ENCODE results near the gene NXT1.
"Not testable (repeated sequence)": the region's sequence is repeated elsewhere in the genome, so short reads cannot be mapped to it uniquely, and the experiment has no call there.

Gene NXT1

DNA sequence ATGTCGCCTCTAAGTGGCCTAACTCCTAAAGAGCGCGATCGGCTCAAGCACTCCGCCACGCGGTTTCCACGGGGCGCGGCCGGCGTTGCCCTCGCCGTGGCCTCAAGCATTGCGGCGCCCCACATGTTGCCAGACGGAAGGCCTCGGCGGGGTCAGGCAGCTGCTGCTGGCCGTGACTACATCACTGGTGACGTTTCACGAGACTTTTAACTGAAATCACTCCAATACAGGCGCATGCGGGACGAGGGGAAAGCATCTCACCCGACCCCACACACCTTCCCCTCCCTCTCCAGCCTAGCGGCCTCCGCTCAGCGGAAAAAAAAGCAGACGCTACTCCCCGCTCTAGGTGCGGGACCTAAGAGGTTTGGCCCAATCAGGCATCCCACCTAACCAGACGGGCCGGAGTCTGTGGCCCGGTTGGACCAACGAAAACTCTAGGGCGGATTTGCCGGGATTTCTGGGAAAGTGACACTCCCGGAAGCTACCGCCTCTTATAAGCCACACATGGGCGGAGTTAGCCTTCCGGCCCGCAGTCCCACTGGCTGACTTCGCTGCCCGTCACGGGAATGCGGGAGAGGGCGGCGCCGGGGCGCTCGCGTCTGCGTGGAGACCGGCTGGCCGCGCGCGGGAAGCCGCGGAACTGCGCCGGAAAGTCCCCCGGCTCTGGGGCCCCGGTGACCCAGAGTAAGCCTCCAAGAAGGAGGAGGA, at the start of gene NXT1:
Gene NXT1 (plus strand): TSS at position 596 of the 708 bp plus-strand sequence. CDS start 3,251 bp downstream, outside the sequence.
- peak; percentile 95 for DNase-seq

DNA sequence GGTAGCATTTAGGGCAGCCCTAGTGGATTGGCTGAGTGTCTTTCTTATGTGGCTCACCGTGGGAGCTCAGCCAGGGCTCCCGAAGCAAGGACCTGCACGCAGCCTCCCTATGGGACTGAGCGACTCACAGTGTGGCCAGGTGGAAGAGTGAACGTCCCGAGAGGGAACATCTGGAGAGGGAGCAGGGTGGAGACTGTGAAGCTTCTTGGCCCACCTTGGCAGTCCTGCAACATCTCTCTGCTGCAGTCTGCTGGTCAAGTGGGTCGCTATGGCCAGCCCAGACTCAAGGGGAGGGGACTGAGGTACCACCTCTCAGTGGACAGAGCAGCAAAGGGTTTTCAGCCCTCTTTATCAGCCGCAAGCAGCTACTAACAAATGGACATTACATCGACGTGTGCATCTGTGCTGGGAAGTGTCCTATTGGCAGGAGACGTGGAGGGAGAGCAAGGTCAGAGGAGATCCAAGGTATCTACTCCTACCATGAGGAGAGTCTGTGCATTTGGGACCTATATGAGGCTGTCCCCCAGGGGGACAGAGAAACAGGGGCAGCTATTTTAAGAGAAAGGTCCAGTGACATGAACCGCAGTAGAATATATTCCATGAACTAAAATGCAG, 49.0 kb upstream of the NXT1 start:
- no peak for DNase-seq

DNA sequence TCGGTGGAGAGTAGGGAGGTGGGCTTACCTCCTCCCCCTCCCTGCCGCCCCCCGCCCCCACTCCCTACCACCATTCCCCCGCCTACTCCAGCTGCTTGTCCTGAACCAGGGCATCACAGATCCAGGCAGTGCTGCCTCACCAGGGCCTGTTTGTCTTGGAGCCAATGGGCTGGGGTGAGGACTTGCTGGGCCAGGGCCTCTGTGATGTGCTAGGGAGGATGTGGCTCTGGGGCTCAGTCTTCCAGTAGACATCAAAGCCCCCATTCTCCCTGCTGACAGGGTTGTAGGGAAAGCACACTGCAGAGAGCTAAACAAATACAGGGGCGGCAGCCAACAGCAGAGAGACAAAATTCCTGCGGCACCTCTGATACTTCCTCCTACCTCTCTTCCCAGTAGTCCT, 48.2 kb upstream of the NXT1 start:
- DNase-seq: no peak

DNA sequence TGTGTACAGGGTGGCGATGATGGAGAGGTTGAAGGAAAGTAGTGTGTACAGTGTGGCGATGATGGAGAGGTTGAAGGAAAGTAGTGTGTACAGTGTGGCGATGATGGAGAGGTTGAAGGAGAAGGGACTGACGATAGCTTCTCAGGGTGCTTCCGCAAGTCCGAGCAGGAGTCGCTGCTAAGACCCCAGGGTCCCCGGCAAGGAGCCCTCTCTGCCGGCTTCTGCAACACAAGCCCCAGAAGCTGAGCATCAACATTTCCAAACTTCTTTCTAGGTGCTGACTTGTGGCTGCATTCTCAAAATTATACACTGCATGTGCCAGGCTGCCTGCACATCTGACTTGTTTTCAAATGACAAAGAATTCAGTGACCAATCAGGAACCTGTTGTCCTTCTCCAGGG, 47.8 kb upstream of the NXT1 start:
- DNase-seq: no peak

DNA sequence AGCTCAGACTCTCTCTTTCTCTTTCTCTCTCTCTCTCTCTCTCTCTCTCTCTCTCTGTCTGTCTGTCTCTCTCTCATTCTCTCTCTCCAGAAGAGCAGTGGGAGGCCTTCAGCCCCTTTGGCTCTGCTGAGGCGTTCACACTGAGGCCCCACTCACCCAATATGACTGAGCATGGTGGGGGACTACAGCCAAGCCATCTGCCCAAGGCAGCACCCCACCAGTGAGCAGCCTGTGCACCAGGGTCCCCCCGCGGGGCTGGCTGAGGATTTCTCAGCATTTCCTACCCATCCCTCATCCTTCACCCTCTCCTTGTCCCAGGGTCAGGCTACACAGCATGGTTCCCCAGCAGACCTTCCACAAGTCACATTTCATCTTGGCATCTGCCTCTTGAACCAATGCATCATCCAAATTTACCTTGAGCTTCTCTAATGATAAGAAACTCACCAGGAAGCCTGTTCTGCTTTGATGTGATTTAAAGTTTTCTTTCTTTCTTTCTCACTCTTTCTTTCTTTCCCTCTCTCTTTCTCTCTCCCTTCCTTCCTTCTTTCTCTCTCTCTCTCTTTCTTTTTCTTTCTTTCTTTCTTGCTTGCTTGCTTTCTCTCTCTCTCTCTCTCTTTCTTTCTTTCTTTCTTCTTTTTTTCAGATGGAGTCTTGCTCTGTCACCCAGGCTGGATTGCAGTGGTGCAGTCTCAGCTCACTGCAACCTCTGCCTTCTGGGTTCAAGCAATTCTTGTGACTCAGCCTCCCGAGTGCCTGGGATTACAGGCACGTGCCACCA, 47.1 kb upstream of the NXT1 start:
- DNase-seq: no peak

DNA sequence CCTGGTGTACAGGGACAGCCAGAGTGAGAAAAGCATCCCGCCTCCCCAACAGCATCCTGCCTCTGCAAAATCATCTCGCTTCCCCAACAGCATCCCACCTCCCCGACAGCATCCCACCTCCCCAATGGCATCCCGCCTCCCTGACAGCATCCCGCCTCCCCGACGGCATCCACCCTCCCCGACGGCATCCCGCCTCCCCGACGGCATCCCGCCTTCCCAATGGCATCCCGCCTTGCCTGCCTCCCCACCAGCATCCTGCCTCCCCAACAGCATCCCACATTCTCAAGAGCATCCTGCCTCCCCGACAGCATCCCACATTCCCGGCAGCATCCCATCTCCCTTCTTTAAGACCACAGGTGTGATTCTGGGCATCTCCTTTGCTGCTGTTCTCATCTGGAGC, 46.0 kb upstream of the NXT1 start:
- DNase-seq: no peak

DNA sequence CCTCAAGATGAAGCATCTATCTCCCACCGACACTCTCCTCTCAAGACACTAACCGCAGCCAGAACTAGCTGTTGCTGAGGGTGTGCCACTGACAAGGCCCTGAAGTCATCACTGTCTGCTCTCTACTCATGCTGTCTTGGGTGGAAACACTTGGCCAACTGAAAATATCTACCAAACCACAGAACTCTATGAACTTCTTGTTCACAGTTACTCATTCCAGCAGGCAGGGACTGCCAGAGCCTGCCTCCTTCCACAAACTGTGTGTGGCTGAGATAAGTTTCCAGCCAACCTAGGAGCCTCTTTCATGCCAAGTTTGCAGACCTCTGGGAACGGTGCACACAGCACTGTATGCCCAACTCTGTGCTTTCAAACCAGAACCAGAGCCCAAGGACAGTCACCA, 45.5 kb upstream of the NXT1 start:
- no peak for DNase-seq

DNA sequence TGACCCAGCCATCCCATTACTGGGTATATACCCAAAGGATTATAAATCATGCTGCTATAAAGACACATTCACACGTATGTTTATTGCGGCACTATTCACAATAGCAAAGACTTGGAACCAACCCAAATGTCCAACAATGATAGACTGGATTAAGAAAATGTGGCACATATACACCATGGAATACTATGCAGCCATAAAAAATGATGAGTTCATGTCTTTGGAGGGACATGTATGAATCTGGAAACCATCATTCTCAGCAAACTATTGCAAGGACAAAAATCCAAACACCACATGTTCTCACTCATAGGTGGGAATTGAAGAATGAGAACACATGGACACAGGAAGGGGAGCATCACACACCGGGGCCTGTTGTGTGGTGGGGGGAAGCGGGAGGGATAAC, 43.2 kb upstream of the NXT1 start:
- DNase-seq: not testable (repeated sequence)

DNA sequence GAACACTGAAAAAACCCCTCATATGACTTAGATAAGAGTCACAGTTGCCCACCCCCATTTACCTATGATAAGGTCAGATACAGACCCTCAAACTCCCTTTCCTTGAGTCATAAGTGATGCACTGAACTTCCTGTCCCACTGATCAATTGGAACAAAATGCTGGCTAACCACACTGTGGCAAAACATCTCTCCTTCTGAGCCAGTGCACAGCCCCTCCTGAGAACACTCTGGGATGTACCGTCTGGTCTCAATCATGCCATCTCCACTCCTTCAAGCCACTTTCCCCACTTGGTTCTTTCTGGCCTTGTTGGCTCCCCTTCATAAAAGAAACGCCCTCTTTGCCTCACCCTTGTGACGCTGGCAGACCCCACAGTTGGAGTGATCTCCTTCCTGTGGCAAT, 42.6 kb upstream of the NXT1 start:
- DNase-seq: no peak

DNA sequence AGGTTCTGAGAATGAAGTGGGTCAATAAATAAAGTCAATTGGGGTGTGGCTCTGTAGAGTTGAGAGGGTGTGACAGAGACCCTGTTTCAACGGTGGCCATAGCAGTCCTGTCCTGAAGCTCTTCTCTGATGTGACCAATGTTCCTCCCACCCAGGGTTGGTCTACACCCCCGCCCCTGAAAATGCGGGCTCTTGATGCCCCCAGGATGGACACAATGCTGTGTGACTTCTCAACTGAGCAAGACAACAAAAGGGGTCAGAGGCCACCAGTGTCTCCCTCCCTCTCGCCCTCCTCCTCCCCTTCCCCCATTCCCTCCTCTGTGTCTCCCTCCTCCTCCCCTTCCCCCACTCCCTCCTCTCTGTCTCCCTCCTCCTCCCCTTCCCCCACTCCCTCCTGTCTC, 41.7 kb upstream of the NXT1 start:
- no peak for DNase-seq

DNA sequence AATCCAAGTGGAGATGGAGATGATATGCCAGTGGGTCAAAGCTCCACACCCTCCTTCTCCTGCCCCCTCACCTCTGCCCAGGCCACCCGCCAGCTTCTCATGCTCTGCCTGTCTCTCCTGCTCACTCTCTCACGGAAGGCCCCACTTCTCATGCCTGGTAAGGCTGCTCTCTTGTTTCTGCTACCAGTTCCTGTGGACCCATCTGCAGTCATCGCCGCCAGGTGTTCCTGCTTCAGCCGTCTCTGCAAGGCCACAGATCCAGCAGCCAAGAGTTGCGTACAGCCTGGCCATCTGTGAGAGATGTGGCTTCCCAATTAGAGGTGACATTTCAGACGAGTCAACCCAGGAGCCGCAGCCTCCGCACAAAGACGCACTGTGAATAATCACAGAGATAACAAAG, 40.8 kb upstream of the NXT1 start:
- no peak for DNase-seq

DNA sequence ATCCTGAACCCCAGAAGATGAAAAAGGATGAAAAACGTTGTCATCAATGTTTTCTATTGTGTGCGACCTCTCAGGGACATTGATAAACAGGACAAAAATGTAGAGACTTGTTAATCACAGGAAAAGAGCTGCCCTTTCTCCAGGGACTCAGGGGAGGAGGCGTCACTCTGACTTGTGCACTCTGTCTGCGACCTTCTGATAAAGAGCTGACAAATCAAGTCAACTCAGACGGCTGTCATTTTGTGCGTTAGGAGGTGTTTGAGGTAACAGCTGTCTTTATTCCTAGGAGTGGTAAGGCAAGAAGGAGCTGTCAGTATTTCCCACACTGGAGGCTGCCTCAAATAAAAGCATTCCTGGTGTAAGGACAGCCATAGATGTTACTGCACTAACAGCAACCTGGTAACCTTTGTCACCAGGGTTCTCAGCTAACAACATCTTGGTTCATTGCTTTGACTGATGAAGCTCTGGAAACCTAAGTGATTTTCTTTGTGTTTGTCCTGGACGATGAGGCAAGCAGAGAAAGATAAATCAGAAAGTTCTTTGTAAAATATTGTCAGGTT, 38.6 kb upstream of the NXT1 start:
- DNase-seq: no peak

DNA sequence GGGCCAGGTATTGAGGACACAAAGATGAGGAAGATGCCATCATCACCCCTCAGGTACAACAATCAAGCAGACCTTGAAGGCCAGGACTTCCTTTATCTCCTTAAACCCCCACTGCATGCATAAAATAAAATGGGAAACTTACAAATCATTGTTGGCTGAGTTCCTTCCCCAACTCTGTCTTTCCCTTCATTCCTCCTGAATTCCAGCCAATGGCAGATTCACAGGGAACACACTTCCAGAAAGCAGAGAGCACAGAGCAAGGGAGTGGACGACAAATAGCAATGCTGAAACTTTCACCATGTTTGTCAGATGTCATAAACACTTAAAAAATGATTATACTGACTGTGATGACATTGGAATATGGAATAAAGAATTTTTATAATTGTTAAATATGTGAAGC, 37.3 kb upstream of the NXT1 start:
- no peak for DNase-seq

DNA sequence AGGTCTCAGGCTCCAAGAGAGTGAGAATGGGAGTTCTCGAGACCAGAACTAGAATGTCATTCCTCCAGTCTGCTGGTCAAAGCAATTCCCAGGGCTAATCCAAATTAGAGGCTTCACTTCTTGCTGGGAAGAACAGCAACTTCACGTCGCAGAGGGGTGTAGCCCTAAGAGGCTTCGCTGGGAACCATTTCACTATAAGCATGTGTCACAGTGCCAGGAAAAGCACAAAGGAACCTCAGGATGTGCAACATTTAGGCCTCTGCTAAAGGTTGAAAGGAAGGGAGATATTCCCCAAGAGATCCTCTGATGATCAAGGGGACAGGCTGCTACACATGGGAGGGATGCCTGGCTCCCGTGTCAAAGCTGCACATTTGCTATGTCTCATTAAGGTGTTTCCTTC, 35.9 kb upstream of the NXT1 start:
- no peak for DNase-seq

DNA sequence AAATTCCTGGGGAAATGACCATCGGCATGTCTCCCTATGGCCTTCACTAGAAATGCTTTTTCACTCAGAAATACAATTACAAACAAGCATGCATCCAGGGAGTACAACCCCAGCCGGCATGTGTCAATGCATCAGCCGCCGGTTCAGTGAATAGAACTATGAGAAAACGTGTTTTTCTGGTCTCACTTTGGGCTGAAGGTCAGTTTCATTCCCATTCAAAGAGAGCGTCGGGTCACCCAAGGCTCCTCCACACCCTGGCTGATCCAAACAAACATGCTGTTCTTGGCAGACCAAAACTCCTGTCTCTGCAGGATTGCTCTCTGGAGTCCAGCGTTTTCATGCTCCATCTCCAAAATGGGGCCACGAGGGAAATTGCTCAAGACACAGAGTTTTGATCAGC, 35.5 kb upstream of the NXT1 start:
- no peak for DNase-seq

DNA sequence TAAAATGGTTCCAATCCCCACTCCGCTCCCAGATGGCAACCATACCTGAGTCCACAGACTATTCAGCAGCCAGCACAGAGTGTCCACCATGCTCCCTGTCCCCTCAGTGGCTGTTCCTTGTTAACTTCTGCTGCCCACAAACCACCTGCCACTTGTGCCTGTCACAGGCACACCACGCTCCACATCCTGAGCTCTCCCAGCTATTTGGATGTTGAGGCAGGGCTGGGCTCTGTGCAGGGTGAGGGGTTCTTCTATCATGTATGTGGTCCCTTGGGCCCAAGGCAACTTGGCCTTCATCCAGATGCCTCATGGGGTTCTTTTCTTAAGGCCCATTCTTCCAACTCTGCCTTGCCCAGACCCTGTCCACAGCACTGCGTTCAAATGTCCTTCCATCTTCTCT, 34.0 kb upstream of the NXT1 start:
- DNase-seq: no peak

DNA sequence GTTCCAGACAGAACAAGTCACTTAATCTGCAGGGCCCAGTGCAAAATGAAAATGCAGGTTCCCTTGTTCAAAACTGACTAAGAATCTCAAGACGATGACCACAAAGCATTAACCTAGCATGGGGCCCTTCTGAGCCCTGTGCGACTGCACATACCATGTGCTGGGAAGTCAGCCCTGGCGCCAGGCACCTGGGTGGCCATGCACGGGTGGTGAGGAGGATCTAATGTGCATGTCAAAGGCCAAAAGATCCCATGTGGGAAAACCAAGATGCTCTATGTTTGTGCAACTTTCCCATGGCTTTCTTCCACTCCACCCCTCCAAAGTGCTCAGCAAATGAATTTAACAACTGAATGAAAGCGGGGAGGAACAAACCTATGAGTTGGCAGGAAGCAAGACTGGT, 33.5 kb upstream of the NXT1 start:
- no peak for DNase-seq

DNA sequence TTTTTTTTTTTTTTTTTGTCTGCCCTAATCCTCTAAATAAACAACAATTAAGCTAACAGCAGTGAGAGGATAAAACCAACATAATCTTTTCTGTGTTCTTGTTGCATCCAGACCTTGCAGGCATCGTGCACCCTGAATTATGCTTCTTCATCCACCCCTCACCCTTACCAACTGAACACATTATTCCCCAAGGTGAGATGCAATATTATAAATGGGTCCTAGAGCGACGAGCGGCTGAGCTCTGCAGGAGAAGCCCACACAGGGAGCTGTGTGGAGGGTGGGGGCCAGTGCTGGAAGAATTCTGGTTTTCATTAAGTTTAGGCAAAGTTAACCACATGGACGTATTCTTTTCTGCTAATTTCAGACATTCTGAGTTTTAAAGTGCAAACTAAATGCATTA, 32.2 kb upstream of the NXT1 start:
- DNase-seq: no peak

DNA sequence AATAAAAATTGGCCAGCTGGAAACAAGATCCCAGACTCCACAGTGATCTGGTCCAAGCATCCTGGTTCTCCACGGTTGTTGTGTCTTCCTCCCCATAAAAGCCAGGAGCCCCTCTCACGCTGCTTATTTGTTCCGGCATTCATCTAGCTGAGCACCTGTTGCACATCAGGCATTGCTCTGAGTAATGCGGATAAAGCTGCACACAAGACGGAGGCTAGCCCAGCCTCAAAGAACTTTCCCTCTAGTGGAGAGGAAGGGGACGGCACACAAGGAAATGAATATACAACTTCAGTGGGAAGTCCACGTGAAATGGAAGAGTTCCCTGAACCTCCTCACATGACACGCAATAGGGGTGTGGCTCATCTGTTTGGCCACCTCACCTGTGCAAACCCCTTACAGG, 30.3 kb upstream of the NXT1 start:
- no peak for DNase-seq

DNA sequence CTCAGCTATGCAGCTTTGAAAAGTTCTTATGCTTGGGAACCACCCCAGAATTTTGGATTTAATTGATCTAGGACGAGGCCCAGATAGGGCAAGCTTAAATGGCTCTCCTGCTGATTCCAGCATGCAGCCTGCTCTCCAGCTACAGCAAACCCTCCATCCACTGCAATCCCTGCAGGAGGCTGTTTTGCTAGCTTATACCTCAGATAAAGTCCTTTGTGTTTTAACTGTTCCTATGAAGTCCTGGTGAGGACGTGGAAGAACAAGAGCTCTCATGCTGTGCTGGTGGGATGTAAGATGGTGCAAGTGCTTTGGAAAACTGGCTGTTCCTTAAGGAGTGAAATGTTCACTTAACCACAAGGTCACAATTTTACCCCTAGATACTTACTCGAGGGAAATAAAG, 25.5 kb upstream of the NXT1 start:
- DNase-seq: no peak

DNA sequence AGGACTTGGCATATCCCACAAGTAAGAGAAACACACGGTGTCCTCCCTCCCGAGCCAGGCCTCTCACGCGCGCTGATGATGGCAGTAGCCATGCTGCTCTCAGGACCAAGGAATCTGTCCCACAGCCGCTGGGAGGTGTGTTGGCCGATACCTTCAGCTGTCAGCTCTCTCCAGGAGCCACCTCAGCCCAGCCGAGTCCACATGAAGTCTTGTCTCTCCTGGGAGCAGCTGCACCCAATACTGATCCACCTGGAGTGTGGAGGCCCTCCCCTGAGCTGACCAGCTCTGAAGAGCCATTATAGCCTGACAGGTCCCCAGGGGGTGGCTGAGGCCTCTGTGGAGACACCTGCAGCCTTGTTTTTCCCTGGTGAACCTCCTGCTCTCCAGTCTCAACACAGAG, 23.8 kb upstream of the NXT1 start:
- DNase-seq: no peak

DNA sequence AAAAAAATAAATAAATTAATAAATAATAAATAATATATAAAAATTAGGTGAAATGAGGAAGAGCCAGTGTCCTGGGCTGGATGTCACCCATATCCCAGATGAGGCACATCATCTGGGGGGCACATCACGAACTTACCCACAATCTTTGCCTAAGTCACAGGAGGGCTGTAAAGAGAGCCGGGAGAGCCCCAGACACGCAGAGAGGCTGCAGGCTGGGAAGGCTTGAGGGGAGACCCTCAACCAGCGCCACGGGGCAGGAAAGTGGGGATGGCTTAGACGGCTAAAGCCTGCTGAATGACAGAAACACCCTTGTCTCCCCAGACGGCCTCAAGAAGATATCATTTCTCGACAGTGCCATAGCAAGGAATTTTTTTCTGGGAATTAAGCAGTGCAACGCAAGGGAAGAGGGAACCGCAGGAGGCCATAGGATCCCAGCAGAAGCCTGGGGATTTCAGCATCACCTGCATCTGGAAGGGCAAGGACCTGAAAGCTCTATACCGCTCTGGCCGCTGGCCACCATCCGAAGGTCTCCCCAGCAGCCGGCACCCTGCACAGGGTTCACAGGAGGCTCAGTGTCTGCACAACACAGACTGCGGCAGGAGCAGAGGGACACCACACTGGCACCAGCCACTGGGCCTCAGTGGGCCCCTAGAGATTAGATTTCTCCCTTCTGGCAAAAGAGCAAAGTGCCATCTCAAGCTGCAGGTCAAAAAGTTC, 22.8 kb upstream of the NXT1 start:
- no peak for DNase-seq
